Left ventricle myocardium superior (tissue), 1 donor: ENCODE data around the gene MRPL10. TPM values are rescaled to one million over a fixed set of nuclear protein-coding genes. Genes with fewer than 3 reads are reported as not detected.

Experiments
- ATAC-seq: fragments of 200-7000 bp; cut with Tn5 transposase; one replicate; pipeline ENCODE4 v1.9.1; 2020; ENCODE audit warnings: mild to moderate bottlenecking, moderate library complexity
- DNase-seq: peaks from one replicate; pipeline ENCODE4 v3.0.0-alpha.2; 2020
- intact Hi-C: fragments of 100-400 bp; cut with micrococcal nuclease; formaldehyde crosslinking; loops from one replicate; pipeline ENCODE4 v1.11.0; 2022
- total RNA-seq: library from RNA; stranded (reverse); fragmentation: NEBNext Ultra II Directional; extraction: Animal tissue kit (Norgen Biotek cat#: 25700); gene quantifications from one replicate; pipeline ENCODE4 v1.2.1, GENCODE V29; 2021
- donor health status: DM: no; HTN: yes; CAD: no; lungs with severe emphysema.

MRPL10 gene
- total RNA-seq, 1 donor from 2014 or later = 53.5 TPM

GRCh38 chr17:47841488-47842291 lies 10.3 kb upstream of the MRPL10 start:
- no peak for ATAC-seq
- no peak for DNase-seq
- intact Hi-C loops = loop anchor here (2.0 kb wide), 1 partner anchor 49 kb away; no protein-coding TSS in a partner anchor

GRCh38 chr17:47840742-47841487 lies 9.6 kb upstream of the MRPL10 start, which contains the start of gene SCRN2:
SCRN2 (minus strand) TSS chr17:47841273; CDS start chr17:47840843, 430 bp downstream.
- ATAC-seq (peak; percentile 95), DNase-seq (peak; percentile 95)
- intact Hi-C loops = no loop called here

- intact Hi-C loops = no loop called here
- DNase-seq (no peak), ATAC-seq (no peak)
Observed at GRCh38 chr17:47840001-47840741, 8.8 kb upstream of the MRPL10 start.

- intact Hi-C loops = no loop called here
- no peak for ATAC-seq
- no peak for DNase-seq
Observed at GRCh38 chr17:47839071-47839470, 7.7 kb upstream of the MRPL10 start.

- intact Hi-C loops = no loop called here
- ATAC-seq (no peak), DNase-seq (no peak)
Observed at GRCh38 chr17:47838636-47839035, 7.3 kb upstream of the MRPL10 start.

- ATAC-seq = no peak
- intact Hi-C loops = no loop called here
- peak; percentile 41 for DNase-seq
Observed at GRCh38 chr17:47837401-47838039, 6.2 kb upstream of the MRPL10 start.

GRCh38 chr17:47836601-47837000 lies 5.3 kb upstream of the MRPL10 start:
- ATAC-seq = no peak
- DNase-seq = no peak
- intact Hi-C loops = no loop called here

GRCh38 chr17:47834756-47835155 lies 3.4 kb upstream of the MRPL10 start:
- ATAC-seq (no peak), DNase-seq (no peak)
- intact Hi-C loops = no loop called here

- intact Hi-C loops = no loop called here
- DNase-seq (no peak), ATAC-seq (peak; percentile 10)
Observed at GRCh38 chr17:47831934-47832327, 590 bp upstream of the MRPL10 start.

- DNase-seq (no peak), ATAC-seq (no peak)
- intact Hi-C loops = no loop called here
Observed at GRCh38 chr17:47830396-47831002, 842 bp downstream of the MRPL10 start.

GRCh38 chr17:47829870-47830269 lies 1.5 kb downstream of the MRPL10 start:
- ATAC-seq (no peak), DNase-seq (no peak)
- intact Hi-C loops = no loop called here

GRCh38 chr17:47823519-47823918 lies 7.8 kb downstream of the MRPL10 start:
- DNase-seq (no peak), ATAC-seq (no peak)
- intact Hi-C loops = no loop called here

GRCh38 chr17:47822785-47823184 lies 8.6 kb downstream of the MRPL10 start:
- no peak for DNase-seq
- intact Hi-C loops = no loop called here
- ATAC-seq = no peak

GRCh38 chr17:47821424-47822391 lies 9.6 kb downstream of the MRPL10 start, which contains the start of gene OSBPL7:
OSBPL7 (minus strand) TSS chr17:47821794; CDS start chr17:47820278, 1,516 bp downstream.
- intact Hi-C loops = no loop called here
- DNase-seq = peak; percentile 74
- ATAC-seq = peak; percentile 89

- intact Hi-C loops = no loop called here
- ATAC-seq (no peak), DNase-seq (no peak)
Observed at GRCh38 chr17:47821031-47821423, 10.3 kb downstream of the MRPL10 start.

GRCh38 chr17:47820033-47820789 lies 11.1 kb downstream of the MRPL10 start:
- no peak for DNase-seq
- ATAC-seq = peak; percentile 6

GRCh38 chr17:47819475-47819874 lies 11.9 kb downstream of the MRPL10 start:
- intact Hi-C loops = no loop called here
- no peak for DNase-seq
- ATAC-seq = no peak

More at GRCh38 chr17:47820033-47820789, 11.1 kb downstream of the MRPL10 start:
- intact Hi-C loops = no loop called here
